ENCODE measurements around the gene CTU2. TPM values are rescaled to one million over a fixed set of nuclear protein-coding genes. Genes with fewer than 3 reads are reported as not detected.
A peak's percentile ranks its signal among the peaks of the same experiment; 100 is the strongest.

CTU2 gene
- total and polyA plus RNA-seq, 2 of the 4 experiments (the other 2 are of a cell fraction), result 12.9 to 18.4 TPM

DNA sequence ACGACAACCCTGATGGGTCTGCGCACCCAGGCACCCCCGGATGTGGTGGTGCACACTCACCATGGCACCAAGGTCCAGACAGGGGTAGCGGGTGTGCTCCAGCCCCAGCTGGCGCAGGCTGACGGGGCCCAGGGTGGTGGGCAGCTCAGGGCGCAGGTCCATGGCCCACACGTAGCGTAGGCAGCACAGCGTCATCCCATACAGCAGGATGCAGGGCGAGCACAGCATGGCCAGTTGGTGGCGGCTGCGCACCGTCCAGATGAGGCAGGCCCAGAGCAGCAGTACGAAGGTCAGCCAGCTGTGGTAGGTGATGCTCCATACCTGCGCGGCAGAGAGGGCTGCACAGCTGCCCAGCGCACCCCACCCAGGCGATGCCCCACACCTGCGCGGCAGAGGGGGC is 29.8 kb downstream of the CTU2 start:
- ATAC-seq (ENCODE audit: low read depth) (no peak), DNase-seq (no peak)
- Histone ChIP-seq H3K9me3 (ENCODE audit: control insufficient read depth, insufficient read depth, low read length) (no peaks in the 10 kb centered on the region), H3K9ac (ENCODE audit: low read depth, low read length) (no peak overlapping the region), H2BK15ac (ENCODE audit: low read depth, low read length) (no peak overlapping the region), H3K14ac (replicated peaks; ENCODE audit: low read depth, low read length) (no peak overlapping the region), H4K5ac (ENCODE audit: low read depth, low read length) (no peak overlapping the region), H3K23ac (ENCODE audit: low read depth, low read length) (no peak overlapping the region), H3K27ac (ENCODE audit: insufficient read depth, low read length) (no peak overlapping the region), H3K56ac (ENCODE audit: extremely low read depth, insufficient read depth, low read length) (no peak overlapping the region), H3K9me1 (ENCODE audit: insufficient read depth, low read length) (no peaks in the 10 kb centered on the region; the same call in 1 of the 2 replicates), H3K4me3 (ENCODE audit: insufficient read depth, low read depth, low read length) (no peak overlapping the region), H2BK20ac (ENCODE audit: low read depth, low read length) (no peak overlapping the region), H3K4me1 (ENCODE audit: control insufficient read depth, insufficient read depth, low read length) (no peaks in the 10 kb centered on the region), H2AK9ac (replicated peaks; ENCODE audit: low read depth, low read length, poor library complexity) (peak overlapping the region; percentile 55), H2BK5ac (ENCODE audit: low read depth, low read length, poor library complexity, severe bottlenecking) (no peak overlapping the region), H3K4ac (ENCODE audit: low read depth, low read length) (no peak overlapping the region), H4K20me1 (ENCODE audit: insufficient read depth, low read length) (peaks cover 54% of the 10 kb centered on the region), H2BK120ac (ENCODE audit: low read depth, low read length) (no peak overlapping the region), H2AFZ (replicated peaks; ENCODE audit: low read length, poor library complexity) (peak overlapping the region; percentile 21), H3K79me1 (ENCODE audit: low read depth in 1 of 2, low read length in 2 of 2) (peaks cover 3 to 54% of the 10 kb centered on the region in 2 experiments; a peak in 3 of 4 replicates), H2AK5ac (ENCODE audit: low read depth, low read length) (no peak overlapping the region), H3K18ac (ENCODE audit: low read depth, low read length) (no peak overlapping the region), H3K36me3 (ENCODE audit: control insufficient read depth, insufficient read depth, low read length) (peaks cover 71% of the 10 kb centered on the region), H4K91ac (ENCODE audit: insufficient read depth, low read depth, low read length) (no peak overlapping the region), H3K4me2 (ENCODE audit: low read depth, low read length) (no peak overlapping the region), H4K8ac (ENCODE audit: low read depth in 2 of 2, low read length in 2 of 2) (no peak overlapping the region), H3K27me3 (ENCODE audit: control insufficient read depth, insufficient read depth, low read length) (no peaks in the 10 kb centered on the region)
- in situ Hi-C loops (cut with MboI; ENCODE audit: low sequenced_read_pairs) (no loop called here), intact Hi-C loops (cut with micrococcal nuclease) (no loop called here), dilution Hi-C loops (cut with HindIII; ENCODE audit: low sequenced_read_pairs, unreplicated experiment) (no loop called here)
- no TSS peak for BruUV-seq (replicated peaks)
- ChIA-PET CTCF (interaction anchor here (1.2 kb wide), 1 partner anchor 51 kb away, joined by 5 read pairs; no protein-coding TSS in a partner anchor), POLR2A (ENCODE audit: unreplicated experiment) (no interaction called here)
- WGBS, 2 experiments (ENCODE audit: extremely low coverage in 2 of 2, insufficient read length in 1 of 2), result 98% methylated on average over 5 of the region's 21 CpGs; no CpG with 5 or more reads in 1 of the 2 experiments
- TF ChIP-seq MAZ (IDR thresholded peaks at IDR 0.05; ENCODE audit: borderline replicate concordance, low read depth, low read length) (no peak), MXI1 (IDR thresholded peaks at IDR 0.05; ENCODE audit: borderline replicate concordance, low read depth, low read length) (no peak), CTCF (conservative IDR thresholded peaks at IDR 0.05; ENCODE audit: low read depth, low read length) (no peak), RCOR1 (IDR thresholded peaks at IDR 0.05; ENCODE audit: insufficient replicate concordance, low read length) (no peak), NFE2L2 (IDR thresholded peaks at IDR 0.05; ENCODE audit: low read depth, low read length) (no peak), CHD1 (IDR thresholded peaks at IDR 0.05; ENCODE audit: low read depth, low read length) (no peak), SMC3 (IDR thresholded peaks at IDR 0.05; ENCODE audit: low read depth, low read length) (no peak), MAFK (IDR thresholded peaks at IDR 0.05; ENCODE audit: low read depth, low read length) (no peak), RFX5 (IDR thresholded peaks at IDR 0.05; ENCODE audit: low read depth, low read length) (no peak), POLR2A (IDR thresholded peaks at IDR 0.05; ENCODE audit: low read depth, low read length) (no peak), CEBPB (IDR thresholded peaks at IDR 0.05; ENCODE audit: low read depth, low read length) (no peak), FOS (IDR thresholded peaks at IDR 0.05; ENCODE audit: low read depth, low read length) (no peak)
- TF ChIP-seq, protein P1, sequence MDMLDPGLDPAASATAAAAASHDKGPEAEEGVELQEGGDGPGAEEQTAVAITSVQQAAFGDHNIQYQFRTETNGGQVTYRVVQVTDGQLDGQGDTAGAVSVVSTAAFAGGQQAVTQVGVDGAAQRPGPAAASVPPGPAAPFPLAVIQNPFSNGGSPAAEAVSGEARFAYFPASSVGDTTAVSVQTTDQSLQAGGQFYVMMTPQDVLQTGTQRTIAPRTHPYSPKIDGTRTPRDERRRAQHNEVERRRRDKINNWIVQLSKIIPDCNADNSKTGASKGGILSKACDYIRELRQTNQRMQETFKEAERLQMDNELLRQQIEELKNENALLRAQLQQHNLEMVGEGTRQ (IDR thresholded peaks at IDR 0.05; ENCODE audit: low read depth, low read length), result no peak

All from IMR-90 (cell line).